GM19238 (cell line): ENCODE data around the gene KRTAP12-2.
"Not testable (repeated sequence)": the region's sequence is repeated elsewhere in the genome, so short reads cannot be mapped to it uniquely, and the experiment has no call there.

Experiments used
- DNase-seq: peaks from one replicate; pipeline ENCODE4 v3.0.0; 2011; ENCODE audit warnings: low spot score; ENCODE audit not compliant: insufficient read length

The KRTAP12-2 gene

GRCh38 chr21:44650973-44651675, 15.6 kb downstream of the KRTAP12-2 start:
- no peak for DNase-seq

GRCh38 chr21:44650265-44650972, 16.3 kb downstream of the KRTAP12-2 start:
- DNase-seq, result no peak

GRCh38 chr21:44649521-44650100, 17.1 kb downstream of the KRTAP12-2 start:
- DNase-seq, result no peak

GRCh38 chr21:44648557-44649311, 18.0 kb downstream of the KRTAP12-2 start:
- DNase-seq, result no peak

DNA sequence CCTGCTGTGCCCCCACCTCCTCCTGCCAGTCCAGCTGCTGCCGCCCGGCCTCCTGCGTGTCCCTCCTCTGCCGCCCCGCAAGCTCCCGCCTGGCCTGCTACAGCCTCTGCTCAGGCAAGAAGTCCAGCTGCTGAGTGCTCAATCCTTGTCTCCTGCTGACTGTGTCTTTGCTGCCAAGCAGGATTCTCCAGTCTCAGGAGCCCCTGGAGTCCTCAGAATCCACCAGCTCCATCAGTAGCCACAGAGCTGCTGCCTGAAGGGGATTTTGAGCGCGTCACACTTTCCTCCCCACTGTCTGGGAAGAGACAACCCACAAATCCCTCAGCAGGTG, 19.5 kb downstream of the KRTAP12-2 start:
- DNase-seq, result no peak

GRCh38 chr21:44646366-44647221, 20.1 kb downstream of the KRTAP12-2 start, which contains the start of gene KRTAP10-11:
KRTAP10-11 (plus strand) TSS chr21:44646414; CDS start chr21:44646459, 45 bp downstream.
- DNase-seq, result not testable (repeated sequence)

DNA sequence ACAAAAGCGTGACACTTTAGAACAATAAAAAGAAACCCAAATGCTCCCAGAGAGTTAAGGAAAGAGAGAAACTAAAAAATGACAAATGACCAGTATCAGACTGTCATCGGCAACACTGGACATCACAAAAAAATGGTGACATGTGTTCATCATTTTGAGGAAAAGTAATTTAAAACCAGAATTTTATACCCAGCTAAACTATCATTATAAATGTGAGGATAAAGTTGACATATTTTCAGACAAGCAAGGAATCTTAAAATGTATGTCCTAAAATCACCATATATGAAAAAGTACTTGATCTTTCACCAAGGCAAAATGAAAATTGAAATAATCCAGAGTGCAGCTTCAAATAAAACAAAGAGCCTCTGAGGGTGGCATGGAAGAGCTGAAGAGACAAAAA, 21.8 kb downstream of the KRTAP12-2 start:
- DNase-seq, result no peak

GRCh38 chr21:44643741-44644310, 22.9 kb downstream of the KRTAP12-2 start:
- no peak for DNase-seq

GRCh38 chr21:44640761-44641160, 26.0 kb downstream of the KRTAP12-2 start:
- DNase-seq, result no peak

DNA sequence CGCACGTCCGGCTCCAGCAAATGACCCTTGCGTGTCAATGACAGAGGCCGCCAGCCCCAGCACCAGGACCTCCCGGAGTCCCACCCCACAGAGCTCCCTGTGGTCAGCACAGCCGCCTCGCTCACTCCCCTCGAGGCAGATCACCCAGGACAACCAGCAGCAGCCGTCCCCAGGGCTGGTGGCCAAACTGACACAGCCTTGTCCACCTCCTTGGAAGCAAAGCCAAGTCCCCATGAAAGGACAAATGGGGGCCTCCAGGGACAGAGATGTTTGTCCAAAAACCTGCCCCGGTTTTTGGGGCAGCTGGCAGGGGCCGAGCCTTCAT, 27.4 kb downstream of the KRTAP12-2 start:
- no peak for DNase-seq

DNA sequence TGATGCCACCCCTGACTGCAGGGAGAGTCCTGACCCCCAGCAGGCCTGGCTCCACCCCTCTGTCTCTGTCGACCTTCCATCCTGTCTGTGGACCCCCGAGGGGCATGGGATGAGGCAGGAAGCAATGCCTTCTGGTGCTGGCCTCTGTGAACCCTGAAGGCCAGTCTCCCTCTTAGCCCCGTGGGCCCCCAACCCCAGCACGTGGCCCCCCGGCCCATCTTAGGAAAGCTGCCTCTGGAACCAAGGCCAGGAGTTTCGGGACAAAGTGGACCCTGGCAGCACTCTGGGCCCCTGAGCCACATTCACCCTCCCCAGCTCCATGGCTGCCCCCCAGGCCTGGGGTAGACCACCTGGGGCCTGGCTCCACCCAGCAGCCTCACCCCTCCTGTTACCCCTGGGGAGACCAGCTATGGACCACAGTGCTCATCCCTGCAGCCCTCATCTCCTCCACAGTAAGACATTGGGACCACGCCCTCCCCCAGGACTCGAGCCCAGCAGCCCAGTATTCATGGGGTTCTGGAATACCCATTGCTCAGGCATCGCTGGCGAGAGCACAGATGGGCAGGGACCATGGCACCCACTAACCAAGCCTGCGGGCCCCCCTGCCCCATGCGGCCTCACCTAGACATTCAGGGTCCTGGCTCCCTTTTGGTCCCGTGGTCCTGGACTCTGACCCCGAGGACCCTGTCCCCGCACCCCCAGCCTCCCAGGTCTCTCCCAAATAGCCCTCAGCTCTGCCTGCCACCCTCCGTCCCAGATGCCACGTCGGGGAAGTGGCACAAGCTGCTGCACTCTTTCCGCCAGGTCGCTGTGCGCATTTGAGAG, 28.0 kb downstream of the KRTAP12-2 start:
- not testable (repeated sequence) for DNase-seq

GRCh38 chr21:44637851-44638348, 28.8 kb downstream of the KRTAP12-2 start:
- not testable (repeated sequence) for DNase-seq

DNA sequence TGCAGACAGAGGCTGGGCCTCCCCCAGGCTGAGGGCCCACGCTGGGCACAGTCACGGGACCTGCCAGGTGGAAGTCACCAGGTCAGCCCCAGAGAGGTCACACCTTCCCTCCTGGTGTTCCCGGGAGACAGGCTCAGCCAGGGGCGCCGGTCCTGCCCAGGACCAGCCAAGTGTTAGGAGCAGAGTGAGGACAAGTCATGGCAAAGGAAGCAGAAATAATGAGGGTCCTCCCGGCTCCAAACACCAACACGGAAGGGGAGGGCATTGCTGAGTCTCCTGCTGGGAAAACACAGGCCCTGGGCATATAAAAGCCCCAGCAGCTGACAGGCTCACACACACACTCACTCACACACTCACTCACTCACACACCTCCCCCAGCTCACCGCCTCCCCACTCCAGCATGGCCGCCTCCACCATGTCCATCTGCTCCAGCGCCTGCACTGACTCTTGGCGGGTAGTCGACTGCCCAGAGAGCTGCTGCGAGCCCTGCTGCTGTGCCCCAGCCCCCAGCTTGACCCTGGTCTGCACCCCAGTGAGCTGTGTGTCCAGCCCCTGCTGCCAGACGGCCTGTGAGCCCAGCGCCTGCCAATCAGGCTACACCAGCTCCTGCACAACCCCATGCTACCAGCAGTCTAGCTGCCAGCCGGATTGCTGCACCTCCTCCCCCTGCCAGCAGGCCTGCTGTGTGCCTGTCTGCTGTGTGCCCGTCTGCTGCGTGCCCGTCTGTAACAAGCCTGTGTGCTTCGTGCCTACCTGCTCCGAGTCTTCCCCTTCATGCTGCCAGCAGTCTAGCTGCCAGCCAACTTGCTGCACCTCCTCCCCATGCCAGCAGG, 29.5 kb downstream of the KRTAP12-2 start, which contains the start of gene KRTAP10-10:
TSS of gene KRTAP10-10 (plus strand) at position 339 of the 833 bp plus-strand sequence. CDS start at position 401, 62 bp downstream.
- DNase-seq, result no peak

GRCh38 chr21:44636209-44637017, 30.3 kb downstream of the KRTAP12-2 start:
- no peak for DNase-seq

- DNase-seq, result no peak
These were observed 34.7 kb downstream of the KRTAP12-2 start for GRCh38 chr21:44632067-44632466.

- no peak for DNase-seq
These were observed 36.3 kb downstream of the KRTAP12-2 start for GRCh38 chr21:44630440-44630839.

DNA sequence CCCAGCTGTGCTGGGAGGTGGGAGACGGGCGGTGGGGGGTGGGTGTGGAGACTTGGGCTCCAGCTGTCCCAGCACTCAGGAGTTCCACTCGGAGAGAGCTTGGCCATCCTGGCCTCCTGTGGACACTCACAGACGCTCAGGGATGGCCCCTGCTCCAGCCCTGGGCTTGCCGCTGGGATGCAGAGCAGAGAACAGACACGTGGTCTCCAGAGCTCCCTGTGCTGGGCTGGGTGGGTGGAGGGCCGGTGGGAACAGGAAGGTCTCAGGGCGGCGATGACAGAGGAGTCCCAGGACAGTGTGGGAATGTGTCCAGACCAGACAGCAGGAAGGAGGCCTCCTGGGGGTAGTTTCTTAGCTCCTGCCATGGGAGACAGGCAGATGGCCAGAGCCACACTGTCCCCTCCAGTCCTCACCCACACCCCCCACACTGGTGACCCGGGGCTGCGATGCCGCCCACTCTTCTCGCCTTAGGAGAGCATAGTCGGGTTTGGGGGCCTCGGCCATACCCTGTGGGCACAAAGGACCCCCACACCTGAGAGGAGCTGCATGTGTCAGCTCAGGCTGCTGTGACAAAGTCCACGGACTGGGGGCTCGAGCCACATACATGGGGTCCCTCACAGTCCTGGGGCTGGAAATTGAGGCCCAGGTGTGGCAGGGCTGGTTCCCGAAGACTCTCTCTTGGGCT, 37.9 kb downstream of the KRTAP12-2 start:
- DNase-seq, result no peak
